Measurements from ENCODE around the gene MAP1B. TPM values are rescaled to one million over a fixed set of nuclear protein-coding genes. Genes with fewer than 3 reads are reported as not detected.

The MAP1B gene
- not detected in 2 replicates for total RNA-seq

DNA sequence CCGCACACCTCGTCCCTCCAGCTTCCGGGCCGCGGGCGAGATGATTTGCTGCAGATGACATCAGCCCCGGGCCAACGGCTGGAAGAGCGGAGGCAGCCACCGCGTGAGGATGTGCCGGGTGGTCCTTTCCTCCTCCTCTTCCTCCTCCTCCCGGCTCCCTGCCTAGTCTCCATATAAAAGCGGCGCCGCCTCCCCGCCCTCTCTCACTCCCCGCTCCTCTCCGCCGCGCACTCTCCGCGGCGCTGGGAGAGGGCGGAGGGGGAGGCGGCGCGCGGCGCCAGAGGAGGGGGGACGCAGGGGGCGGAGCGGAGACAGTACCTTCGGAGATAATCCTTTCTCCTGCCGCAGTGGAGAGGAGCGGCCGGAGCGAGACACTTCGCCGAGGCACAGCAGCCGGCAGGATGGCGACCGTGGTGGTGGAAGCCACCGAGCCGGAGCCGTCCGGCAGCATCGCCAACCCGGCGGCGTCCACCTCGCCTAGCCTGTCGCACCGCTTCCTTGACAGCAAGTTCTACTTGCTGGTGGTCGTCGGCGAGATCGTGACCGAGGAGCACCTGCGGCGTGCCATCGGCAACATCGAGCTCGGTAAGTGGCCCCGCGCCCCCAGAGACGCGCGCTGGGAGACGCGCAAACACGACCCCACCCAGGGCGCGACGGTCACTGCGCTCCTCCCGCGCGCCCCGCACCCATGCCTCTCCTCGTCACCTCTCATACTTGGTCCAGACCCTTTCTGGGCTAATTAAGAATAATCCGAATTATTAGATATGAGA, at the start of gene MAP1B:
Gene MAP1B, plus strand, starts transcription at position 345 of the 770 bp plus-strand sequence. Its CDS starts 57 bp downstream, at position 402.
- intact Hi-C loops (cut with micrococcal nuclease) = no loop called here
- peaks cover 5% of the 10 kb centered on the region for H3K4me1 Mint-ChIP-seq (ENCODE audit: low read depth)

DNA sequence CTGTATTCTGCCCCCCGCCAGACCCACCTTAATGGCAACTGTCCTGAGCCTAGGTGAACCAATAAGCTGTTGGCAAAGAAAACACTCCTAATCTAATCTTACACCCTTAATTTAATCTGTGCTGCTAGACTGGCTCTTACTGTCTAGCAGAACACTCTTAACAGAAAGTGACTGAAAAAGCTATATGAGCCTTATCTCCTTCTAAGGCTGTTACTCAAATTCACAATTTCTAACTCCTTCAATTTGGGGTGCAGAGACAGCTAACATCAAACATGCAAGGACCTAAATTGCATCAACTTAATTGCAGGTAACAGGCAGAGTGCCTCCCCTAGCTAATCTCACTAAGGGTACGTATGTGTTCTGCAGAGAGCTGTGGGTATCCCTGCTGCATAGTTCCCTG, 49.5 kb upstream of the MAP1B start:
- Mint-ChIP-seq H3K4me3 (no peak overlapping the region), H3K27me3 (ENCODE audit: insufficient read depth) (no peaks in the 10 kb centered on the region), H3K4me1 (ENCODE audit: low read depth) (no peaks in the 10 kb centered on the region), H3K9me3 (no peaks in the 10 kb centered on the region), H3K27ac (no peak overlapping the region), H3K36me3 (ENCODE audit: low read depth) (no peaks in the 10 kb centered on the region)
- intact Hi-C loops (cut with micrococcal nuclease) = no loop called here
- no peak for DNase-seq (ENCODE audit: low spot score)

More for the DNA sequence above, at the start of gene MAP1B:
- peaks cover 43% of the 10 kb centered on the region for H3K27me3 Mint-ChIP-seq (ENCODE audit: insufficient read depth)
- peak within 1 kb of the TSS; percentile 60 for H3K4me3 Mint-ChIP-seq
- no peaks in the 10 kb centered on the region for H3K36me3 Mint-ChIP-seq (ENCODE audit: low read depth)
- no peak within 1 kb of the TSS for H3K27ac Mint-ChIP-seq
- no peak for DNase-seq (ENCODE audit: low spot score)
- no peaks in the 10 kb centered on the region for H3K9me3 Mint-ChIP-seq

- no peaks in the 10 kb centered on the region for H3K27me3 Mint-ChIP-seq (ENCODE audit: insufficient read depth)
- no peak overlapping the region for H3K27ac Mint-ChIP-seq
- no peak for DNase-seq (ENCODE audit: low spot score)
- H3K36me3 Mint-ChIP-seq (ENCODE audit: low read depth) = no peaks in the 10 kb centered on the region
- H3K4me3 Mint-ChIP-seq = no peak overlapping the region
- no peaks in the 10 kb centered on the region for H3K9me3 Mint-ChIP-seq
- intact Hi-C loops (cut with micrococcal nuclease) = no loop called here
- no peaks in the 10 kb centered on the region for H3K4me1 Mint-ChIP-seq (ENCODE audit: low read depth)
Observed at GRCh38 chr5:72063219-72063819, 44.0 kb upstream of the MAP1B start.

DNA sequence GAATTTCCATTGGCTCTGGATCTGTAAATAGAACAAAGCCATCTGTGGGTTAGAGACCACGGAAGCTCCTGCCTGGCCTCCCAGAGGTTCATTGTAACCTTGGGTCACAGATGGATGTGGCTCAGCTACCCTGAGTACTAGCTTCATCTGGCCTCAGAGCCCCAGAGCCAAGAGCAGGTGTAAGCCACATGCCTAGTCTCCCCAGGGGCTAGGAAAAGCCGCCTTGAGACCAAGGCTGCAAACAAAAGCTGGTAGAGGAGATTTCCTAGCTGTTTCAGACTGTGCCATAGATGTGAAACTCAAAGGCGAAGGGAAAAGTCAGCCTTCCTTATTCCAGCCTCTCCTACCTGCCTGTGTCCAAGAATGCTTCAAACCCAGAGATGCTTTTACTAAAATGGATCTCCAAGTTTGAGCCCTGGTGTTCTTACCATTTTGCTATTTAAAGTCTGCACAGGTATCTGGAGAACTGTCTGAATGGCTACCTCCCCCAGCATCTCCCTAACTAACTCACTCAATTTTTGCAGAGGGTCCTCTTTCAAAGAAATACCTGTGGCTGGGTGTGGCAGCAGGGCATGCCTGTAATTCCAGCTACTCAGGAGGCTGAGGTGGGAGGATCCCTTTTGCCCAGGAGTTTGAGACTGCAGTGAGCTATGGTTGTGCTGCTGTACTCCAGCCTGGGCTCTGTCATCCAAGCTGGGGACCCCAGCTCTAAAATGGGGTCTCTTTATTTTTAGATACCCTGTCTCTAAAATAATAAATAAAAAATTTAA, 42.3 kb upstream of the MAP1B start:
- Mint-ChIP-seq H3K9me3 (no peaks in the 10 kb centered on the region), H3K27ac (no peak overlapping the region), H3K27me3 (ENCODE audit: insufficient read depth) (no peaks in the 10 kb centered on the region), H3K4me3 (no peak overlapping the region), H3K4me1 (ENCODE audit: low read depth) (no peaks in the 10 kb centered on the region), H3K36me3 (ENCODE audit: low read depth) (no peaks in the 10 kb centered on the region)
- intact Hi-C loops (cut with micrococcal nuclease) = no loop called here
- no peak for DNase-seq (ENCODE audit: low spot score)

- intact Hi-C loops (cut with micrococcal nuclease) = no loop called here
- H3K9me3 Mint-ChIP-seq = no peaks in the 10 kb centered on the region
- no peaks in the 10 kb centered on the region for H3K4me1 Mint-ChIP-seq (ENCODE audit: low read depth)
- H3K27me3 Mint-ChIP-seq (ENCODE audit: insufficient read depth) = no peaks in the 10 kb centered on the region
- no peaks in the 10 kb centered on the region for H3K36me3 Mint-ChIP-seq (ENCODE audit: low read depth)
- DNase-seq (ENCODE audit: low spot score) = no peak
- H3K4me3 Mint-ChIP-seq = no peak overlapping the region
- no peak overlapping the region for H3K27ac Mint-ChIP-seq
Observed at GRCh38 chr5:72065751-72066255, 41.5 kb upstream of the MAP1B start.

- no peak for DNase-seq (ENCODE audit: low spot score)
- no peaks in the 10 kb centered on the region for H3K27me3 Mint-ChIP-seq (ENCODE audit: insufficient read depth)
- no peak overlapping the region for H3K27ac Mint-ChIP-seq
- no peak overlapping the region for H3K4me3 Mint-ChIP-seq
- no peaks in the 10 kb centered on the region for H3K9me3 Mint-ChIP-seq
- H3K4me1 Mint-ChIP-seq (ENCODE audit: low read depth) = no peaks in the 10 kb centered on the region
- intact Hi-C loops (cut with micrococcal nuclease) = no loop called here
- H3K36me3 Mint-ChIP-seq (ENCODE audit: low read depth) = no peaks in the 10 kb centered on the region
Observed at GRCh38 chr5:72066705-72067107, 40.6 kb upstream of the MAP1B start.

DNA sequence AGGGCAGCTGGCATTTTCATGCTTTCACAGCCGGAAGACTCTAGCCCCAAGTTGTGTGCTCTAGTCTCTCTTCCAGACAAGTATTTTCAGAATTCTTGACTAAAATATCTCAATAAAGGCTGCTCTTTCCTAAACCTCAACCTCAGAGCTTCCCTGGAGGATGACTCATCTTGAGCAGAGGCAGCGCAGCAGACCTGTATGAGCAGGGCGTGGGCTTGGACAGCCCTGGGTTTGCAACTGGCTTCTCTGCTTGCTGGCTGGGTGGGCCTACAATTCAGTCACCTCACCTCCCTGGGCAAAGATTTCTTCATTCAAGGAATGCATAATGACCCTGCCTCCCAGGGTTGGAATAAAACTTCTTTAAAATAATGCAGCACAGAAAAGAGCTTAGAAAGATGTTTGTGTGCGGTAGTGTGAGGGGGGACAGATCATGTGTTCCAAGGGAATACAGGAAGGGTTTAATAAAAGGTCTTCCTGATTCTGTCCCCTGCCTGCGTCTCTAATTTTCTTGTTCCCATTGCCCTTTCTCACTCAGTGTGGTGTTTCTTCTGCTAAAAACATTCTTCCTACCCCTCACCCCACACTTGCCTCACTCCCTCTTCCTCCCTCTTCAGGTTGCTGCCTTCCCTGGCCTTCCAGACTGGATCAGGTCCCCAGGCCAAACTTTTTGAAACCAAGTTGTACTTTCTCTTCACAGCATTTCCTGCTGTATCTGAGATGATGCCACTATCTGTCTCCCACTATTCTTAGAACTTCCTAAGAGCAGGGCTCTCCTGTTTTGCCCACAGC, 39.4 kb upstream of the MAP1B start:
- intact Hi-C loops (cut with micrococcal nuclease) = no loop called here
- Mint-ChIP-seq H3K4me1 (ENCODE audit: low read depth) (no peaks in the 10 kb centered on the region), H3K27ac (no peak overlapping the region), H3K4me3 (no peak overlapping the region), H3K36me3 (ENCODE audit: low read depth) (no peaks in the 10 kb centered on the region), H3K9me3 (no peaks in the 10 kb centered on the region), H3K27me3 (ENCODE audit: insufficient read depth) (no peaks in the 10 kb centered on the region)
- no peak for DNase-seq (ENCODE audit: low spot score)

GRCh38 chr5:72070529-72070928, 36.7 kb upstream of the MAP1B start:
- intact Hi-C loops (cut with micrococcal nuclease) = no loop called here
- no peak overlapping the region for H3K27ac Mint-ChIP-seq
- H3K36me3 Mint-ChIP-seq (ENCODE audit: low read depth) = no peaks in the 10 kb centered on the region
- no peak overlapping the region for H3K4me3 Mint-ChIP-seq
- H3K9me3 Mint-ChIP-seq = no peaks in the 10 kb centered on the region
- H3K27me3 Mint-ChIP-seq (ENCODE audit: insufficient read depth) = no peaks in the 10 kb centered on the region
- no peaks in the 10 kb centered on the region for H3K4me1 Mint-ChIP-seq (ENCODE audit: low read depth)
- no peak for DNase-seq (ENCODE audit: low spot score)

GRCh38 chr5:72071906-72072305, 35.4 kb upstream of the MAP1B start:
- H3K27ac Mint-ChIP-seq = no peak overlapping the region
- no peak for DNase-seq (ENCODE audit: low spot score)
- intact Hi-C loops (cut with micrococcal nuclease) = no loop called here
- no peaks in the 10 kb centered on the region for H3K36me3 Mint-ChIP-seq (ENCODE audit: low read depth)
- H3K27me3 Mint-ChIP-seq (ENCODE audit: insufficient read depth) = no peaks in the 10 kb centered on the region
- no peaks in the 10 kb centered on the region for H3K4me1 Mint-ChIP-seq (ENCODE audit: low read depth)
- no peak overlapping the region for H3K4me3 Mint-ChIP-seq
- no peaks in the 10 kb centered on the region for H3K9me3 Mint-ChIP-seq

GRCh38 chr5:72074251-72074650, 33.0 kb upstream of the MAP1B start:
- no peak overlapping the region for H3K4me3 Mint-ChIP-seq
- intact Hi-C loops (cut with micrococcal nuclease) = no loop called here
- H3K4me1 Mint-ChIP-seq (ENCODE audit: low read depth) = no peaks in the 10 kb centered on the region
- no peaks in the 10 kb centered on the region for H3K36me3 Mint-ChIP-seq (ENCODE audit: low read depth)
- no peak for DNase-seq (ENCODE audit: low spot score)
- H3K9me3 Mint-ChIP-seq = no peaks in the 10 kb centered on the region
- peaks cover 4% of the 10 kb centered on the region for H3K27me3 Mint-ChIP-seq (ENCODE audit: insufficient read depth)
- H3K27ac Mint-ChIP-seq = no peak overlapping the region

- Mint-ChIP-seq H3K4me1 (ENCODE audit: low read depth) (no peaks in the 10 kb centered on the region), H3K36me3 (ENCODE audit: low read depth) (no peaks in the 10 kb centered on the region), H3K9me3 (no peaks in the 10 kb centered on the region), H3K4me3 (no peak overlapping the region), H3K27ac (no peak overlapping the region), H3K27me3 (ENCODE audit: insufficient read depth) (peaks cover 10% of the 10 kb centered on the region)
- DNase-seq (ENCODE audit: low spot score) = no peak
- intact Hi-C loops (cut with micrococcal nuclease) = no loop called here
Observed at GRCh38 chr5:72075461-72075860, 31.8 kb upstream of the MAP1B start.

- Mint-ChIP-seq H3K4me3 (no peak overlapping the region), H3K4me1 (ENCODE audit: low read depth) (no peaks in the 10 kb centered on the region), H3K27me3 (ENCODE audit: insufficient read depth) (peaks cover 12% of the 10 kb centered on the region), H3K9me3 (no peaks in the 10 kb centered on the region), H3K27ac (no peak overlapping the region), H3K36me3 (ENCODE audit: low read depth) (no peaks in the 10 kb centered on the region)
- DNase-seq (ENCODE audit: low spot score) = no peak
- intact Hi-C loops (cut with micrococcal nuclease) = no loop called here
Observed at GRCh38 chr5:72076621-72077300, 30.5 kb upstream of the MAP1B start.

All from activated T-helper 1 cell treated with anti-CD3 and anti-CD28 coated beads, Interleukin-12 subunit alpha, Interleukin-12 subunit beta, Interleukin-2, Interleukin-4 antibody, amounts not matched to agents 30 ng/mL and 10 ng/mL and 1 ng/mL, durations not matched to agents 14 hours and 24 hours and 36 hours (primary cell).